ENCODE data around the gene ZNF500. TPM values are rescaled to one million over a fixed set of nuclear protein-coding genes. Genes with fewer than 3 reads are reported as not detected.

The ZNF500 gene
- total and polyA plus RNA-seq, 2 of the 4 experiments (the other 2 are of a cell fraction) = 4.5 to 5.9 TPM

DNA sequence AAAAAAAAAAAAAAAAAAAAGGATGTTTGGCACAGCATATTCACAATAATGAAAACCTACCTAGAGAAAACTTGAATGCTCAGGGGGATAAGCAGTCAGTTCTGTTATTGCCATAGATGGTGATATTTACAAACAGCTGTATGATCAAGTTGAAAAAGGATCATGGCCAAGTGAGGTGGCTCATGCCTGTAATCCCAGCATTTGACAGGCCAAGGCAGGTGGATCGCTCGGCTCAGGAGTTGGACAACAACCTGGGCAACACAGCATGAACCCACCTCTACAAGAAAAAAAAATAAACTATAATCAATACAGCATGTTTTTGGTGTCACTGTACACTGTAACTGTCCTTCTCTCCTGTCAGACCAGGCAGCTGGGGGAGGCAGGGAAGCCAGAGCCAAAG is 52.0 kb downstream of the ZNF500 start:
- in situ Hi-C loops (cut with MboI; ENCODE audit: low sequenced_read_pairs) (no loop called here), intact Hi-C loops (cut with micrococcal nuclease) (no loop called here), dilution Hi-C loops (cut with HindIII; ENCODE audit: low sequenced_read_pairs, unreplicated experiment) (no loop called here)
- Histone ChIP-seq H3K27ac (ENCODE audit: insufficient read depth, low read length) (no peak overlapping the region), H3K9me1 (ENCODE audit: insufficient read depth, low read length) (peaks cover 3% of the 10 kb centered on the region; the same call in 1 of the 2 replicates), H4K8ac (ENCODE audit: low read depth in 2 of 2, low read length in 2 of 2) (no peak overlapping the region), H3K56ac (ENCODE audit: extremely low read depth, insufficient read depth, low read length) (no peak overlapping the region), H2BK5ac (ENCODE audit: low read depth, low read length, poor library complexity, severe bottlenecking) (no peak overlapping the region), H2AK5ac (ENCODE audit: low read depth, low read length) (no peak overlapping the region), H3K18ac (ENCODE audit: low read depth, low read length) (no peak overlapping the region), H4K91ac (ENCODE audit: insufficient read depth, low read depth, low read length) (no peak overlapping the region), H4K5ac (ENCODE audit: low read depth, low read length) (no peak overlapping the region), H2BK20ac (ENCODE audit: low read depth, low read length) (no peak overlapping the region), H3K4me2 (ENCODE audit: low read depth, low read length) (no peak overlapping the region), H3K4me1 (ENCODE audit: control insufficient read depth, insufficient read depth, low read length) (no peaks in the 10 kb centered on the region), H2BK15ac (ENCODE audit: low read depth, low read length) (no peak overlapping the region), H3K4ac (ENCODE audit: low read depth, low read length) (no peak overlapping the region), H3K9me3 (ENCODE audit: control insufficient read depth, insufficient read depth, low read length) (no peaks in the 10 kb centered on the region), H3K4me3 (ENCODE audit: insufficient read depth, low read depth, low read length) (no peak overlapping the region), H3K14ac (replicated peaks; ENCODE audit: low read depth, low read length) (no peak overlapping the region), H3K9ac (ENCODE audit: low read depth, low read length) (no peak overlapping the region), H2AK9ac (replicated peaks; ENCODE audit: low read depth, low read length, poor library complexity) (no peak overlapping the region), H3K36me3 (ENCODE audit: control insufficient read depth, insufficient read depth, low read length) (peaks cover 29% of the 10 kb centered on the region), H3K27me3 (ENCODE audit: control insufficient read depth, insufficient read depth, low read length) (no peaks in the 10 kb centered on the region), H3K23ac (ENCODE audit: low read depth, low read length) (no peak overlapping the region), H3K79me1 (ENCODE audit: low read depth in 1 of 2, low read length in 2 of 2) (peaks cover 3 to 25% of the 10 kb centered on the region in 2 experiments; a peak in 3 of 4 replicates), H4K20me1 (ENCODE audit: insufficient read depth, low read length) (peaks cover 3% of the 10 kb centered on the region; the same call in 1 of the 2 replicates), H2BK120ac (ENCODE audit: low read depth, low read length) (no peak overlapping the region), H2AFZ (replicated peaks; ENCODE audit: low read length, poor library complexity) (no peak overlapping the region)
- no TSS peak for BruUV-seq (replicated peaks)
- TF ChIP-seq, protein P1, sequence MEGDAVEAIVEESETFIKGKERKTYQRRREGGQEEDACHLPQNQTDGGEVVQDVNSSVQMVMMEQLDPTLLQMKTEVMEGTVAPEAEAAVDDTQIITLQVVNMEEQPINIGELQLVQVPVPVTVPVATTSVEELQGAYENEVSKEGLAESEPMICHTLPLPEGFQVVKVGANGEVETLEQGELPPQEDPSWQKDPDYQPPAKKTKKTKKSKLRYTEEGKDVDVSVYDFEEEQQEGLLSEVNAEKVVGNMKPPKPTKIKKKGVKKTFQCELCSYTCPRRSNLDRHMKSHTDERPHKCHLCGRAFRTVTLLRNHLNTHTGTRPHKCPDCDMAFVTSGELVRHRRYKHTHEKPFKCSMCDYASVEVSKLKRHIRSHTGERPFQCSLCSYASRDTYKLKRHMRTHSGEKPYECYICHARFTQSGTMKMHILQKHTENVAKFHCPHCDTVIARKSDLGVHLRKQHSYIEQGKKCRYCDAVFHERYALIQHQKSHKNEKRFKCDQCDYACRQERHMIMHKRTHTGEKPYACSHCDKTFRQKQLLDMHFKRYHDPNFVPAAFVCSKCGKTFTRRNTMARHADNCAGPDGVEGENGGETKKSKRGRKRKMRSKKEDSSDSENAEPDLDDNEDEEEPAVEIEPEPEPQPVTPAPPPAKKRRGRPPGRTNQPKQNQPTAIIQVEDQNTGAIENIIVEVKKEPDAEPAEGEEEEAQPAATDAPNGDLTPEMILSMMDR (conservative IDR thresholded peaks at IDR 0.05; ENCODE audit: low read depth, low read length) = no peak
- no peak for TF ChIP-seq FOS (IDR thresholded peaks at IDR 0.05; ENCODE audit: low read depth, low read length)
- TF ChIP-seq MXI1 (IDR thresholded peaks at IDR 0.05; ENCODE audit: borderline replicate concordance, low read depth, low read length) = no peak
- TF ChIP-seq RCOR1 (IDR thresholded peaks at IDR 0.05; ENCODE audit: insufficient replicate concordance, low read length) = no peak
- TF ChIP-seq NFE2L2 (IDR thresholded peaks at IDR 0.05; ENCODE audit: low read depth, low read length) = no peak
- TF ChIP-seq, protein P2, sequence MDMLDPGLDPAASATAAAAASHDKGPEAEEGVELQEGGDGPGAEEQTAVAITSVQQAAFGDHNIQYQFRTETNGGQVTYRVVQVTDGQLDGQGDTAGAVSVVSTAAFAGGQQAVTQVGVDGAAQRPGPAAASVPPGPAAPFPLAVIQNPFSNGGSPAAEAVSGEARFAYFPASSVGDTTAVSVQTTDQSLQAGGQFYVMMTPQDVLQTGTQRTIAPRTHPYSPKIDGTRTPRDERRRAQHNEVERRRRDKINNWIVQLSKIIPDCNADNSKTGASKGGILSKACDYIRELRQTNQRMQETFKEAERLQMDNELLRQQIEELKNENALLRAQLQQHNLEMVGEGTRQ (IDR thresholded peaks at IDR 0.05; ENCODE audit: low read depth, low read length) = no peak
- no peak for TF ChIP-seq SMC3 (IDR thresholded peaks at IDR 0.05; ENCODE audit: low read depth, low read length)
- TF ChIP-seq BHLHE40 (IDR thresholded peaks at IDR 0.05; ENCODE audit: low read depth, low read length) = no peak
- TF ChIP-seq POLR2A (IDR thresholded peaks at IDR 0.05; ENCODE audit: low read depth, low read length) = no peak
- TF ChIP-seq CHD1 (IDR thresholded peaks at IDR 0.05; ENCODE audit: low read depth, low read length) = no peak
- TF ChIP-seq, protein P3, sequence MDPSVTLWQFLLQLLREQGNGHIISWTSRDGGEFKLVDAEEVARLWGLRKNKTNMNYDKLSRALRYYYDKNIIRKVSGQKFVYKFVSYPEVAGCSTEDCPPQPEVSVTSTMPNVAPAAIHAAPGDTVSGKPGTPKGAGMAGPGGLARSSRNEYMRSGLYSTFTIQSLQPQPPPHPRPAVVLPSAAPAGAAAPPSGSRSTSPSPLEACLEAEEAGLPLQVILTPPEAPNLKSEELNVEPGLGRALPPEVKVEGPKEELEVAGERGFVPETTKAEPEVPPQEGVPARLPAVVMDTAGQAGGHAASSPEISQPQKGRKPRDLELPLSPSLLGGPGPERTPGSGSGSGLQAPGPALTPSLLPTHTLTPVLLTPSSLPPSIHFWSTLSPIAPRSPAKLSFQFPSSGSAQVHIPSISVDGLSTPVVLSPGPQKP (IDR thresholded peaks at IDR 0.05; ENCODE audit: borderline replicate concordance, low read depth, low read length) = no peak
- TF ChIP-seq RAD21 (IDR thresholded peaks at IDR 0.05; ENCODE audit: low read length) = no peak
- no peak for TF ChIP-seq MAFK (IDR thresholded peaks at IDR 0.05; ENCODE audit: low read depth, low read length)
- TF ChIP-seq MAZ (IDR thresholded peaks at IDR 0.05; ENCODE audit: borderline replicate concordance, low read depth, low read length) = no peak
- POLR2A ChIA-PET (ENCODE audit: unreplicated experiment) = no interaction called here
- no peak for DNase-seq
- WGBS, 2 experiments (ENCODE audit: extremely low coverage in 2 of 2, insufficient read length in 1 of 2) = no CpG with 5 or more reads among the region's 2 CpGs
- CTCF ChIA-PET = no interaction called here
- ATAC-seq (ENCODE audit: low read depth) = no peak
